ENCODE data around the gene PARG.
"Not testable (repeated sequence)": the region's sequence is repeated elsewhere in the genome, so short reads cannot be mapped to it uniquely, and the experiment has no call there.

Gene PARG

DNA sequence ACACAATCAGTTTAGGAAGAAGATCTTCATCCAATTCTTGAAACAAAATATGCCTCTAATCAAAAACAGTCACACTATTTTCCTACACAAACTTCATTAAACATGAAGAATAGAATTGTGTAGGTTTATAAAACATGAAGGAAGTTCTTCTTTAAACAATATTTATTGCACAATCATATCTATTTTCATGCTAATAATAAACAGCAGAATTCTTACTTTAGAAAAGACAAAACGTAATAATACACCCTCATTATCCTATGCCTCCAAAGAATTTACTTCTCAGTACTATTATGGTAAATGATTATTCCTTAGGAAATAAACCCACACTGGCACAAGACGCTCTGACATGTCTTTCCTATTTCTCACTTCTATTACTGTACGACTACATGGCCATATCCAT lies 41.4 kb downstream of the PARG start:
- DNase-seq (ENCODE audit: low read depth) = not testable (repeated sequence)

DNA sequence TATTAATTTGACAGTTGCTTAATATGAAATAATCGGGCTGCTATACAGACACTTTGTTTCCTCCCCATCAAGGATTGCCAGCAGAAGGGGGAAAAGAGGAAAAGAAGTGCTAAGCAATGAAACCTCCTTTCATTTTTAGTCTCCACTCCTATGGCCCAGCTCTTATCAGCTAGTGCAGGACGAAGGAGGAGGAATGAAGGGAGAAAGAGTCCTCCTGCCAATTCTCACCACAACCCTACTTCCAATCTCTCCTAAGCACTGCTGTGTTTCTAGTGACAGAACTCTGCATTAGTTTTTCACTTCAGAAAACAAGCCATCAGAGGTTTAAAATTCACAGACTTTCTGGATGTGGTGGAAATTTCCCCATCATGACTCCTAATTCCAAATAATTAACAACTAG lies 41.8 kb downstream of the PARG start:
- DNase-seq (ENCODE audit: low read depth) = not testable (repeated sequence)

DNA sequence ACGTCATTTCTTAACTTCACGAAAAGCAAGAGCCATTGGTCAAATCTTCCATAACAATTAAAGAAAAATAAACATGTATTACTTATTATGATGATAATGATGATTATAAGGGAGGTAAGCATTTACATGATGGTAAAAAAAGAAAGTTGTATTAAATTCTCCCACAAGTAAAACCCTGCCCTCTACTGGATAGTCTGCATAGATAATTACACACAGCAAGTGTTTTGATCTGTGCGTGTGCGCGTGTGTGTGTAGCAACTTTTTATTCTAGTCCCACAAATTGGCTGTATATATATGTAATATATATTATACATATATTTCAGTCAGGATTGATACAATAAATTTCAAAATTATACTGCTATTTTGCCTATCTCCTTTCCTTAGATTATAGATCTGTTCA lies 51.8 kb downstream of the PARG start:
- DNase-seq (ENCODE audit: low read depth) = not testable (repeated sequence)

DNA sequence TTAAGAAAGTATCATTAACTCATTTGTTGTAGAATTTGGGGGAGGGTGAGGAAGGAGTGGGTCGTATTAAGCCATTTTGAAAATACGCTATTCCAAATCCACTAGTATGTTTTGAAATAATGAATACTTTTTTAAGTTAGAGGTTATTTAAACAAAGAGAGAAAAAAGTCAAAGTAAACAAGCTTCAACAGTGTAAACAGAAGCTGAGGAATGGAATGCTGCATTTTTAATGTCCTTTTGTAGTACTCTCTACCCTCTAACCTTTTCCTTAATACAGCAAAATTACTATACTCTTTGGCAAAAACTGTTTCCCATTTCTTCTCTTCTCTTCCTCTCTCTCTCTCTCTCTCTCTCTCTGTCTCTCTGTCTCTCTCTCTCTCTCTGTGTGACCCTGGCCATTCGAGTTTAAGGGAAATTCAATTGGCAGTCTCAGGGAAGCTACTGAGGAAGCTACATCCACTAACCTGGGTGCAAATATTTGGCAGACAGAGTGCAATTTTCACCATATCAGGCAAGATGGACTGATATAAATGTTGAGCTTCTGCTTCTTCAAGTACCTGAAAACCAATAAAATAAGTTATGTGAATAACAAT lies 57.0 kb downstream of the PARG start:
- DNase-seq (ENCODE audit: low read depth) = not testable (repeated sequence)

DNA sequence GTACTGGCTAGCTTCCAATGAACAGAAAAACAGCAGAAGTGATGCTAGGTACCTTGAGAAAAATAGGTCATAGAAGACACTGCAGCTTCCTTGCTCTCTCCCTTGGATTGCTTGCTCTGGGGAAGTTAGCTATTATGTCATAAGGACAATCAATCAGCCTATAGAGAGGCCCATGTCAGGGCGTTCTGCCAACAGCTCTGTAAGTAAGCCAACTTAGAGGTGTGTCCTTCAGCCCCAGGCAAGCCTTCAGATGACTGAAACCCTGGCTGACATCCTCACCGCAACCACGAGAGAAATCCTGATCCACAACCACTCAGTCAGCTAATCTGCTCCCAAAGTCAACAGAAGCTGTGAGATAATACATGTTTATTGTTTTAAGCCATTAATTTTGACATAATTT lies 58.0 kb downstream of the PARG start:
- DNase-seq (ENCODE audit: low read depth) = not testable (repeated sequence)

DNA sequence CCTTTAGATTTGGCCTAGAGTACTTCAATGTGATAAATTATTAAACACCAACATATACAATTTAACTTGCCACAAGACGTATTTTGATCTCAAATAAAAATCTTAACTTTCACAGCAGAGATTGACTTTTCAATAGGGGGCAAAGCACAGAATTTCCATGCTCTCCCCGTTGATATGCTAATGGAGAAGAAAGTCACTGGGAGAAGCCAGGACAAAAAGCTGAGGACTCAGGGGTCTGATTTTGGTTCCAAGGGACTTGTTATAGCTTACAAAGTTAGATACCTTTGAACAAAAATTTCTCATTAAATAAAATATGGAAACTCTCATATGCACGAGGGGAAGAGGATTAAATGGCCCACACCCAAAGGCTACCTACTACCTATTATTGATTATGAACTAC lies 59.5 kb downstream of the PARG start:
- DNase-seq (ENCODE audit: low read depth) = not testable (repeated sequence)

DNA sequence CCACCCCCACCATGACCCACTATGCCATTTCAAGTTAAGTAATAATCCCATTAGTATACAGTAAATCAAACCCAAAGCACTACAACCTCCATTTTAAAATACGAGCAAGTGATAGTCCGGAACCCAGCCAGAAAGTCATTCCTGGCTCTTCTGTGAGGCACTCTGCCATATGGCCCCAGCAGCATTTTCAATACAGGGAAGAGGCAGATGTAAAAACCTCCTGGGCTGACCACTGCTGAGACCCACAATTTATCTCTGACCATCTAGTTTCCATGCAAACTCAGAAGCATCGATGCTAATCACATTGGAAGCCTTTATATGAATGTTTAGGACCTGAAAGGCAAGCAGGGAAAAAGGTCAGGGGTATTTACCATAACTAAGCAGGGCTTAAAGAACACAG lies 69.1 kb downstream of the PARG start:
- not testable (repeated sequence) for DNase-seq (ENCODE audit: low read depth)

DNA sequence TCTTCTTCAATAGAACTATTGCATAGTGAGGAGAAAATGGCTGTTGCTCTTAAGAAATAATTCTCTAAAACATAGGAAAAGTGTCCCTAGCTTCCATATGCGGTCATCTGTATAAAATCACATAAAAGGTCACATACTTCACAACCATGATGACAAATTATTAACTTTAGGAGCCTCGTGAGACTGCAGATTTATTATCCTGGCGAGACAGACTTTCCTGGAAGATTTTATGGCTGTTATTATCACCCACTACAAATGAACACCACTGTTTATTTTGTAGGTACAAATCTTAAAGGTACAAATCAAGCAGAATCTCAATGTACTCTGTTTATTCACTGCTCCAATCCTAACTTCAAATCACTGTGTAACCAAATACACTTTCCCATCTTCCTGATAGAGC lies 70.4 kb downstream of the PARG start:
- DNase-seq (ENCODE audit: low read depth) = not testable (repeated sequence)

DNA sequence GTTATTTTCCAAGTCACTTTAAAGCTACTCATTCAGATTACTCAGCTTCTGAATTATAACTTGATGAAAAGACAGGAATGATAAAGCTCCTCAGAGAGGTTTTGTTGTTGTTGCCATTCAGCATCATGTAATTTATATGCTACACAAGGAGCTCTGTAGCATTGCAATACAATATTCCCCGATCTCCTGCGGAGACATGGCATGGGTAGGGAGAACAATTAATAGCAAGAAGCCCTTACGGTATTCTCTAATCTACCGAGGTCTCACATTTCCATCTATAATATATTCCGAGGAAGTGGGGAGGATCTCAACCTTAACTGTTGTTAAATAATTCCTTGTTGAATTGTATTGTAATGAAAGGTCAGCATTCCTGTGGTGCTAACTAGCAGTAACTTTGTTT lies 81.9 kb downstream of the PARG start:
- DNase-seq (ENCODE audit: low read depth) = not testable (repeated sequence)

DNA sequence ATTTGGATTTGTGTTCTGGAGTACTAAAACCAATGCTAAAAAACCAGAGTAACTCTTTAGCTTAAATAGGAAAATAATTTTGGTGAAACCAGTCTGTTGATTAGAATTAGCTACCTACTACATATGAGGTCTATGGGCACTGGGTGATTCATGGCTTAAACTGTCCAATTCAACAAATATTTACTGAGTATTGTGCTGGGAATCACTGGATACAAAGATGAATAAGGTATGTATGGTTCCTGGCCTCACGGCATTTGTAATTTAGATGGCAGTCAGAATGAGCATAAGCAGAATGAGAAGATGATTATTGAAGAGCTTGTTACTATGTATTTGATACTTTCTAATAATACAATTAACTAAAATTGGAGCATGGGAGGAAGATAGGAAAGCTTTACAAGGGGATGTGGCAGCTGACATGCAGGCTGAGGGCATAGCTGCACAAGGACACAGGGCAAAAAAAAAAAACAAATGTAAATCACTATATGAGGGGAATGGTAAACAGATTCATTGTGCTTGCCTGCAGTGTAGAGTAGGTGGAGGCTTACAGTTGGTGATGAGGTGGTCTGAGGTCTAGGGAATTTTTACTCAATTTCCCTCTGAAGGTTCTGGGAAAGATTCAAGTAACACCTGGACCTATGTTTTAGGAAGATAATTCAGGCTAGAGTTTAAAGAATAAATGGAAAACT lies 83.0 kb downstream of the PARG start:
- DNase-seq (ENCODE audit: low read depth) = not testable (repeated sequence)

DNA sequence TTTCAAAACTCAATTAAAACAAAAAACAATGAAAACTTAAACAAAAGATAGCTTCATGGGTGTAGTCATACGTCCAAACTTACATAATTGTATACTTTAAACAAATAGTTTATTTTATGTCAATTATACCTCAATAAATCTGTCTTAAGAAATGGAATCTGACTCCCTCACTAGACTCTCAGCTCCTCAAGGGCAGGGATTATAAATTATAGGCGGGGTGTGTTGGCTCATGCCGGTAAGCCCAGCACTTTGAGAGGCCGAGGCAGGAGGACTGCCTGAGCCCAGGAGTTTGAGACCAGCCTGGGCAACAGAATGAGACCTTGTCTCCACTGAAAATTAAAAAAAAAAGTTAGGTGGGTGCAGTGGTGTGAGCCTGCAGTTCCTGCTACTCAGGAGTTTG lies 92.3 kb downstream of the PARG start:
- DNase-seq (ENCODE audit: low read depth) = not testable (repeated sequence)

DNA sequence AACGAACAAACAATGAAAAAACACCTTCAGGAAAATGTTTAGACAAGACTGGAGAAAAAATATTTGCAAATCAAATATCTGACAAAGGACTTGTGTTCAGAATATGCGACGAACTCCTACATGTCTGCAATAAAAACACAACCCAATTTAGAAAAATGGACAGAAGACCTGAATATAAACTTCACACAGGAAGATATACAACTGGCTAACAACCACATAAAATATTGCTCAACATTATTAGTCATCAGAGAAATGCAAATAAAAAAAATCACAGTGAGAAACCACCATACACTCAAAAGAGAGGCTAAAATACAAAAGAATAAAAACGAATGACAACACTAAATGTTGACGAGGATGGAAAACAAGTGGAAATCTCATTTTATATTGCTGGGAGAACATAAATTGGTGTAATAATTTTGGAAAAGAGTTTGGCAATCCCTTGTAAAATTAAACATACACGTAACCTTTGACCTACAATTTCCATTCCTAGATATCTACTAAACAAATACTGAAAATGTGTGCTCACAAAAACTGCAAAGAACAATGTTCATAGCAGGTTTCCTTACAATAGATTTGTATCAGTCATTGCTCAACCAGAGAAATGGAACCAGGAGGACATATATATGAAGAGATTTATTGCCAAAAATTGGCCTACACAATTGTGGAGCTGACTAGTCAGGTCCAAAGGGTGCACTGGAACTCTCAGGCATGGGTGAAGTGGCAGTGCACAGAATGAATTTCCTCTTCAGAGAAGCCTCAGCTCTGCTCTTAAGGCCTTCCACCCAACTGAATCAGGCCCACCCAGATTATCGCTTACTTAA lies 96.8 kb downstream of the PARG start:
- DNase-seq (ENCODE audit: low read depth) = no peak

DNA sequence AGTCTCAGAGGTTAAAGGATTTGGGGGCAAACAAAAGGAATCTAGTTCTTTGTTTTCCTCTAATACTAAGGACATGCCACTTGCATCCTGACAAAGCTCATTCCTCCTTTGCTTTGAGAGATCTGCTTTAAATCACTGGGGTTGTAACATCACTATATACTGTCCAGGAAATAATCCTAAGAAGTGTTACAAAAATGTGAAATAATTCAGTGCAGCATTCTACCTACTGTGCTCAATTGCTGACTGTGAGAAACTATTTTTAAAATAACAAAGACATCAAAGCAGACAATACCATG lies 99.5 kb downstream of the PARG start:
- not testable (repeated sequence) for DNase-seq (ENCODE audit: low read depth)

DNA sequence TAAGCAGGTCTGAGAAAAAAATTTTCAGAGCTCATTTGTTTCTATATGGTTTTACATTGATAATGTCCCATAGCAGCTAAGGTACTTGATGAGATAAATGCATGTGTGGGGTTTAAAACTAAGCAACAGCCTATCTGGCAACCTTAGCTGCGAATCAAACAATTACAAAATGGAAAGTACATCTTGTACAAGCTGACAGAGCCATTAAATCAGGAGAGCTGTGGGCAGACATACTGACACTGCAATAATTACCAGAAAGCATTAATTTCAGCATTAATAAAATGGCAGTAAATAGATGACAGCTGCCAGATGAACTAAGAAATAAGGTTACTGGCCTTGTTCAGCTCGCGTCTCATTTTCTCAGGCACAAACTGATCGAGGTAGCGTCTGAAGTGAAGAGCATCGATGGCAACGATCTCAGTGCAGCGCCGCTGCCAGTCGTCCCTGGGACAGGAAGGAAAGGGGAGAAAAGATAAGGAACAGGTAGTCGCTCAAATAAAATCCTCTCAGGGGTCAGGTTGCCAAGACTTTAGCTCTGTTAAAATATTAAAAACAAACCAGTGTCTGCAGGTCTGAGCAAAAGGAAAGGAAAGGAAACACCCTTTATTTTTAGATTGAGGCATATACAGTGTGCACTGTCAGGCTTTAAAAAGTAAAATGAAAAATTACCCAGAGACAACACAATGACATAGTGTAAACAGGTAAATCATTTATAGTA lies 100.1 kb downstream of the PARG start:
- DNase-seq (ENCODE audit: low read depth) = no peak

DNA sequence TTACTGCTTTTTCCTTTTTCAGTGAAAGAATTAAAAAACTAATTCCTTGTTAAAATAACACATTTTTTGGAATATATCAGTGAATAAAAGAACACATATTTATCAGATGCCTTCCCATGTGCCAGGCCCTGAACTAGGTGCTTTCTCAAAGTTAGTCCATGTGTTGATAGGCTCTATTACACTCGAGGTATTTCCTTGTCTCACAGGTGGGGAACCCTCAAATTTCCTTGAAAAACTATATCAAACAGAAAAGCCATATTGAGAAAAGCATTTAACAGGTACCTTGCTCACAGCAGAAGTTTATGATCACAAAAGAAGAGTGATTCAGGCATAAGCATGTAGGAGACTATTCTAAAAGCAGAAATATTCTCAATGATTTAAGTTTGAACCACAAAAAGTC lies 104.1 kb downstream of the PARG start:
- DNase-seq (ENCODE audit: low read depth) = no peak

DNA sequence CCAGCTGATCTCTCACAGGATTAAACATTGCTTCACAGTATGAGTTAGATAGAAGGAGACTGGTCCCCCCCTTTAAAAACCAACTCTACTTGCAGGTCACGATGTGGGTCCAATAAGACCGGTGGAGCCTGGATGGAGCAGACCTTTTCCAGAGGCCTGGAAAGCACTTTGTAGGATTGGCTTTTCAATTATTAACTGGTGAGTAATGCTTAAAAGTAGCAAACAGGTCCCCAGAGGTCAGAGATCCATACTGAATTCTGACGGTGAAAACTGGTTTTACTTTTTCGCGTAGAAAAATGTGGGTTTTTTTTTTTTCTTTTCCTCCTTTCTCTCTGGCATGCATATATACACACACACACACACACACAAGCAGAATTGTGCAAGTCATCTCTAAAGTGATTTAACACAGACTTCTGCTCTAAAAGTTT lies 104.8 kb downstream of the PARG start:
- no peak for DNase-seq (ENCODE audit: low read depth)

DNA sequence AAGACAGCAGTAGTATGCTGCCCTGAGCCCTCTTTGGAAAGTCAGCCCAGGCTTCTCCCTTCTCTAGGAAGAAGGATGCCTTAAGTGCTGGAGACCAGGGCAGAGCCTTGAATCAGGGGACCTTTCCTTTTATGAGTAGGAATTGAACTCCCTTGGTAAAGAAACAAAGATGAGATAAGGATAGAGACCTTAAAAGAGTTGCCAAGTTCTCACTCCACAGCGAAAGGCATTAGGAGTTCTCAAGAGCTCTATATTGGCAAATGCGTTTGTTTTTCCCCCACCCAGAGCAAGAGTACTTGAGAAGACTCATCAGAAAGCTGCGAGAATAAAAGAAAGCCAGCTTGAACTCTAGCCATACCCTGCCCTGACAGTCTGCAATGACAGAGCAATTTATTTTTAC lies 106.9 kb downstream of the PARG start:
- no peak for DNase-seq (ENCODE audit: low read depth)

DNA sequence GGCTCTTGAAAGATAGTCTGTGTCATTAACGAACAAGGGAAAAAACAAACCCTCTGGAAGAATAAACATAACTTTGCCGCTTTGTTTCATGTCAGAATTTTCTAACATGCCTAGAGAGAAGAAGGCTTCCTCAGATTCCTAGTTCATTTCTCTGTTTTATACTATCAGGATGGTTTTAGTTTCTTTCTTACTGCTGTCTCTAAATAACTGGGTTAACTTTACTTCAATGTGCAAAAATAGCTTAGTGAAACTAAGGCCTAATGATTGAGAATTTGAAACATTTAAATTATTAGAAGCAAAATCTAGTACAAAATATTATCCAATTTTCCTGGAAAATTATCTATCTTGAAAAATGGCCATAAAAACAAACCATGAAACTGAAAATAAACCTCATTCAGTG lies 107.6 kb downstream of the PARG start:
- no peak for DNase-seq (ENCODE audit: low read depth)

DNA sequence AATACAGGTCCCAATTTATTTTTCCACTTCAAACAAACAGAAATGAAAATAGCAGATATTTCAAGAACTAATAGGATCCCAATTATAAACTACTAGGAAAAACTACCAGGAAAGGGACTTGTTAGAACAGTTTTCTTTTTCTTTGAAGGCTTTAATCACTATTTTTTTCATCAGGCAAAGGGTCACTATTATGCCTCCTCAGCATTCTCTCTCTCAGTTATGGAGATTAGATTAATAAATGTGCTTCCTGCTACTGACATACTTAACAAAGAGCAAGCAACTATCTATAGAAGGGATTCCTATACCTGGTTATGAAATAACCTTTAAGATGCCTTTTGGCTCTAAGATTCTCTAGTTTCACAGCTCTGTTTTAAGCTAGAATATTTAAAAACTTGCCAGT lies 108.7 kb downstream of the PARG start:
- DNase-seq (ENCODE audit: low read depth) = no peak

DNA sequence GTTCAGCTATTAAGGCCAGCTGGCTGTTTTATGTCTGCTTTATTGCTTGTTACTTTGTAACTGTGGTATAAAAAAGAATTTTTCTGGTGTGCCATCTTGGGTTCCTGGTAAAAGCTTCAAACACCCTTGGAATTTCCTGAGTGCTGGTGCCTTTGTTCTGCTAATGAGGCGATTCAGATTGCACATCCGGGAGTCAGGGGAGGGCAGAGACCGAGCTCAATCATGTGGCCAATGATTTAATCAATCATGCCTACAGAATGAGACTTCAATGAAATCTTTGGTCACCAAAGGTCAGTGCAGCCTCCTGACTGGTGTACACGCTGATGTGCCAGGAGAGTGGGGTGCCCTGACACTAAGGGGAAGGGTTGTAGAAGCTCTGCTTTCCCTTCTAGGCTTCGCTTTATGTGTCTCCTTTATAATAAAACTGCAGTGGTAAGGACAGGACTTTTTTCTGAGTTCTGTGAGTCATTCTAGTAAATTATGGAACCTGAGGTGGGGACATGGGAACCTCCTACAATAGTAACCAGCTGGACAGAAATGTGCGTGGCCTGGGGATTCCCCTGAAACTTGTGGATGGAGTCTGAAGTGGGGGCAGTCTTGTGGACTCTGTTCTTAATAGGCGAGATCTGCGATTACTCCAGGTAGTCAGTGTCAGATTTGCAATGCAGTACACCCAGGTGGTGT lies 110.3 kb downstream of the PARG start:
- no peak for DNase-seq (ENCODE audit: low read depth)

DNA sequence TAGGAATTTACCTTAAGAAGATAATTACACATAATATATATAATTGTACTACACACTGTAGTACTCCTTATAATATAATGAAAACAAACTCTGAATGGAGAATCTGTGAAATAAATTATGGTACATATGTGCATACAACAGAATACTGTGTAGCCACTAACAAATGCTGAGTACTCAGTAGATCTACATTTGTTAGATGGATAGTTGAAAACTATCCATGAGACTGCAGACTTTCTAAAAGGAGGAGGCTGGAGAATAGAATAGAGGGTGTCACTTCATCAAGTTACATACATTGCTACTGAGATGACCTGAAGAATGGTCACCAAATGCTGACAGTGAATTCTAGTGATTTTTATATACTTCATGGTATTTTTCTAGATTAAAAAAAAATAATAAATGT lies 111.0 kb downstream of the PARG start:
- no peak for DNase-seq (ENCODE audit: low read depth)

DNA sequence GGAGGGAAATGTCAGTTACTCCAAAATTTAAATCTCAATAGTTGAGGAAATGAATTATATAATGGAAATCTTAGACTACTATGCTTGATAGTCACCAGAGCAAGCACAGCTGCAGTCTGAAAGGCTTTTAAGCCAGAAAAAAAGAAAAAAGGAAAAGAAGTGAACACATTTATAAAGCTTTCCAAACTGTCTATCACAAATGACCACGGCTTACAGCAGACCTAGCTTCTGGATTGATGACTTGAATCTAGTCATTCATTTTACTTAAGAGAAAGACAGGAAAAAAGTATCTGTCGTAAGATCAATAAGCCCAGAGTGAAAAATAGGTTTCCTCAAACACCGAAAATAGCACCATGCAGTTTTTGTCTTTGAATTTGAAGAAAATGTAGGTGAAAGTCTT lies 111.8 kb downstream of the PARG start:
- no peak for DNase-seq (ENCODE audit: low read depth)
